DMS153 (cell line): ENCODE results near the gene MACROH2A2.

ENCODE experiments used
- DNase-seq: peaks from one replicate; lab custom pipeline; 2025; lab: John Stamatoyannopoulos, UW

Gene MACROH2A2

DNA sequence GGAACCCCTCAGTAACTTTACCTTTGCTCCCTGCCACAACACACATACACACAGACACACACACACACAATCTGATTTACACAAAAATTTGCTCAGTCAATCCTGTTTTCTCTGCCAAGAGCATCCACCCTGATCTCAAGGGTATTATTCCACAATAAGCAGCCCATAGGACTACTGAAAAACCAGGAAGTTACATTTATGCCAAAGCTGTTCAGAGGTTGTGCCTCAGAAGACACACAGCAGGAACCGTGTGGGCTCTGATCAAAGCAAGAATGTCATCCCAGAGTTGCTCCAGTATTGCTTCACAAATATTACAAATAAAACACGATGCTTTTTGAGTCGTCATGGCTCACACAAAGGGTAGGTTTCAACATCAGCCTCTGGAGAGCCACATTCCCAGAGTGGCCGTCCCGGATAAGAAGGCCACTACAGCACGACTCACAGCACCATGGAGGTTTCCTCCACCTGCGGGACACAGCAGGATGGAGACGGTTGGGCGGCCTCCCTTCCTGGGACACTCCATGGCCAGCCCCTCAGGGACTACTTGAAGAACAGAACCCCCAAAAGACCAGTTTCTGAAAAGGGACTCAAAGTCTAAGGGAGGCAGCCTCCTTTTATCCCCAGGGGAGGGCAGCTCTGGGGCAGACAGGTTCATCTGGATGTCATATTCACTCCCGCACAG lies 78.4 kb downstream of the MACROH2A2 start:
- DNase-seq, result no peak

DNA sequence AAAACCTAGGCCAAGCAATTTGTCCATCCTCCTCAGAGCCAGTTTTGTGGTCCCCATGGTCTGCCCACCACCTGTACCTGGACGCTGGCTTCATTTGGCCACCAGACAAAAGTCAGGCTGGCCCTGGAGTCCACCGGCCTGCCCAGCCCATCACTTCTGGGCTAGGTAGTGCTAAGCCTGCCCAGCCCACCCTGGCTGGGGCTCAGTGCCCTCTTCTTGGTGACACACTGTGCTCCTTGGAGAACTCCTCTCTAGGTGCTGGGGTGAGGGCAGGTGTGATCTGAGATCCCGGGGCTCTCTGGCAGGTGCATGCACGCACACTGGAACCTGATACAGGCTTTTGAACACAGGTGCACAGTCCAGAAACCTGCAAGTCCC lies 78.9 kb downstream of the MACROH2A2 start:
- no peak for DNase-seq

- no peak for DNase-seq
Measured at GRCh38 chr10:70132098-70133029, 79.7 kb downstream of the MACROH2A2 start, which contains the start of gene AIFM2. AIFM2 (minus strand) TSS chr10:70132825; CDS start chr10:70124084, 8,741 bp downstream.

GRCh38 chr10:70135046-70135445 lies 82.4 kb downstream of the MACROH2A2 start:
- no peak for DNase-seq

- DNase-seq, result no peak
Measured at GRCh38 chr10:70135684-70136083, 83.0 kb downstream of the MACROH2A2 start.

DNA sequence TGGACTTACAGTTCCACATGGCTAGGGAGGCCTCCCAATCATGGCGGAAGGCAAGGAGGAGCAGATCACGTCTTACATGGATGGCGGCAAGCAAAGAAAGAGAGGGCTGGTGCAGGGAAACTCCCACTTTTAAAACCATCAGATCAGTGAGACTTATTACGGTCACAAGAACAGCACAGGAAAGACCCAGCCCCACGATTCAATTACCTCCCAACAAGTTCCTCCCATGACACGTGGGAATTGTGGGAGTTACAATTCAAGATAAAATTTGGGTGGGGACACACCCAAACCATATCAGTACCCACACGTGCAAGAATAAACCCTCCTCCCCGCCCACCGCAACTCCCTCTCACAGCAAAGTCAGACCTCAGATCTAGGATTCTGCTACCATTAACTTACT lies 84.5 kb downstream of the MACROH2A2 start:
- DNase-seq, result no peak

DNA sequence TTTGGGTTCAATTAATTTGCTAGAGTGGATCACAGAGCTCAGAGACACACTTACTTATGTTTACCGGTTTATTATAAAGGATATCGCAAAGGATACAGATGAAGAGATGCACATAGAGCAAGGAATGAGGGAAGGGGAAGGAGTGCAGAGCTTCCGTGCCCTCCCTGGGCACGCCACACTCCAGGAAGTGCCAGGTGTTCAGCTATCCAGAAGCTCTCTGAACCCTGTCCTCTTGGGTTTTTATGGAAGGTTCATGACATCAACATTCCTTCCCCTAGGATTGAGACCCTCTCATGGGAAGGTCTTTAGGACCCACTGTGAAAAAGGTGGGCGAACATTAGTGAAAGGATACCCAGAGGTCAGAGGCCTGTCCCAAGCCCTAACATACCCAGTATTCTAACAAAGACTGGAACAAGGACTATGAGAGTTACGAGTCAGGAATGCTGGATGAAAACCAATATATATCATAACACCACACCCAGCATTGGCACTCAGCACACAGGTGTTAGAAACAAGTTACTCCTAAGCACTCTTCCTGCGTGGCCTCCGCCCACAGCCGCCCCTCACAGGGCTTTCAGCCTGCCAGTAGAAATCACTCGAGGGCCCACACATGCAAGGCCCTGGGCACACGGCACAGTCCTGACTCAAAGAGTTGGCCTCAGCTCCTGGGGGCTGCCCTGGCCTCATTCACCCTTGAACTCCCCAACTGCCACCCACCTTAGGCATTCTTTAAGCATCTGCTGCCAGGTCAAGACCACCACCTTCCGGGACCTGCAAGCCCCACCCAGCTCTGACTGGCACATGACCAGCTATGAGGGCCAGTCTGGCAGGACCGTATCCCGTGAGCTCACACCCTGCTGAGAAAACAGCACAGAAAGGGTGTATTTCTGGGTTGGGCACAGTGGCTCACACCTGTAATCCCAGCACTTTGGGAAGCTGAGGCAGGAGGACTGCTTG lies 85.6 kb downstream of the MACROH2A2 start:
- no peak for DNase-seq

DNA sequence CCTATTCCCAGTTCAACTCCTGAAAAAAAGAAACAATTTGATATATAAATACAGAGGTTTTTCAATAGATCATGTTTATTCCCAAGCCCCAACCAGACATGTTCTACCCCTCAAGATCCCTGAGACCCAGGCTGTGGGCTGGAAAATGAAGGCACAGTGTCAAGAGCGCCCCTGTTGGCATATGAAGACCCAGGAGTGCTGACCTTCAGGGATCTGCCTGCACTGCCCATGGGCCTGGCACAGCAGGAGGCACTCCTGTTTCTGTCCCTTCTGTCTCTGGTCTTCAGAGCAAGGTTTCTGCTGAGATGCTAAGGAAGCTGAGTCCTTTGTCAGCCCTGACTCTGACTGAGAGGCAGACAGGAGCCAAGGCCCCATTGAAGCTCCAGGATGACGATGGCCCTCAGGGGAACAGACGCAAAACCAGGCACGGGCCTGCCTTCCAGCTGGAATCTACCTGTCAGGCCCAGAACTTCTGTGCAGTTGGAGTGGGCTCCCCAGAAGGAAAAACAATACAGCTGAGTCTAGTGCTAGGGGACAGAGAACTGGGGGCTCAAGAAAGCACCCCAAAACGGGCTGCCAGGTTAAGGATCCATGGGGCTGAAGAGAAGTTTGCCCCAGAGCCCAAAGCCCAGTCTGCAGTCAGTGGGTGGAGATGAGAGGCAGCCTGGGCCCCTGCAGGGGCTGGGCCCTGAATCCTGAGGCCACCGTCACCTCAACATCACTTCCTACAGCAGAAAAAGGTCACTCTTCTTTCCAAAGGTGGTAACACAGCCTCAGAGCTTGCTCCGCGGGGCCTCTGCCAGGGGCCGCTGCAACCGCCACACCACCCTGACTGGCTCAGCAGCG lies 86.7 kb downstream of the MACROH2A2 start:
- no peak for DNase-seq

GRCh38 chr10:70139997-70140250 lies 87.3 kb downstream of the MACROH2A2 start:
- no peak for DNase-seq

GRCh38 chr10:70140297-70140696 lies 87.7 kb downstream of the MACROH2A2 start:
- DNase-seq, result no peak

- no peak for DNase-seq
Measured at GRCh38 chr10:70142555-70142954, 89.9 kb downstream of the MACROH2A2 start.

DNA sequence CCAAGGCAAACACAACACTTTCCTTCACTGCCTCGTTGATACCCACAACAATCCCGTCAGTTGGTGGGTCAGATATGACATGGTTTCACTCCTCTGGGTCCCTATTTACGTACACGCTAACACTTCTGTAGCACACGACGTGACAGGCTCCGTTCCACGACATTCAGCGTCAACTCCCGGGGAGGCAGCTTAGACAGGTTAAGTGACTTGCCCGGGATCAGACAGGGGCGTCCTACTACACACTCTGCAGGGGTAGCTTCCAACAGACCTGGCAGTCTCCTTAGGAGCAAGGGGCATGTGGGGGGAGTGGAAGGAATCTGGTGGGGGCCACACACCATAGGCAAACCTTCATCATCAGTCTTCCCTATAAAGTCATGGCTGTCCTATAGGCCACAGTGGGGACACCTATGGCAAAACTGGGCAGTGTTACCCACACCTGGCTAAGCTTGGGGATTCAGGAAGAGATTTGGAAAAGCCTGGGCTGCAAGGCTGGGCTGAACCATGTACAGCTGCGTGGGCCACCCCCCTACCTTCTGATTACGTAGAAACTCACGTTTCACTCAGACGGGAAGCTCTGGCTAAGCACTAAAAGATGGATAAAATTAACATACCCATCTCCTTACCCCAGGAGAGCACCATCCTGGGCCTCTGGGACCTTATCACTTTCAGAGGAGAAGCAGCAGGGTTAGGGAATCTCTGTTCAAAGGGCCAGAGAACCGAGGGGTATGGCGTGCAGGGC lies 91.9 kb downstream of the MACROH2A2 start:
- no peak for DNase-seq

GRCh38 chr10:70145166-70145665 lies 92.6 kb downstream of the MACROH2A2 start:
- no peak for DNase-seq

- DNase-seq, result no peak
Measured at GRCh38 chr10:70145666-70146488, 93.2 kb downstream of the MACROH2A2 start.

DNA sequence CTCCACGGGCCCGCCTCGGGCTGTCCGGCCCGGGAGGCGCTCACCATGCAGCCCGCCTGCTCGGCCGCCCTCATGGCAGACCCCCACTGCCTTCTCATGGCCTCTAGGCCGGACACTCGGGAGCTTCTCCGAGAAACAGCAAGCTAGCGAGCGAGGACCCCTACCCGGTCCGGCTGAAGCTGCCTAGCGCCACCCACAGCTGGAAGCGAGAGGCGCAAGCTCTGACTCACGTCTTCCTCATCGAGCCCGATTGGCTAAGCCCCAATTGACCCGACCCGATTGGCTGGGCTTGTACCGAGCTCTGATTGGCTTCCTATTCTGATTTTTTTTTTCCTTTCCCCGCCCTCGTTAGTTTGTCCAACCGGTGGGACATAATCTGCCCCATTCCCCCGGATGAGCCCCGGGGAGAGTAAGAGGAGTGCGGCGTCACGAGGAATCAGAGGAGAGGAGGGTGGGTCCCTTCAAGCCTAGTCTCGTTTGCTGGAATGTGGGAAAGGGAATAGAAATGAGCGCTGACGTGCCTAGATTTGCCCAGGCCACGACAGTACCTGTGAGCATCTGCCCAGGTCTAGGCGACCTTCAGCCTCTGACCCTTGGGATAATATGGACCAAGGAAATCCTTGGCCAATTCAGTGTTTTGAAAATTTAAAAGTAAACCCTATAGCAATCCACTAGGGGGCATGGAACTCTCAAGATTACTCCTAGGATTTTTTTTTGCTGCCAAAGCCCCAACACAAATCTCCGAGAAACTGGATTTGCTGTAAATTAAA lies 94.0 kb downstream of the MACROH2A2 start, which contains the start of gene TYSND1:
Gene TYSND1 (minus strand): TSS at position 212 of the 770 bp plus-strand sequence. CDS start 114 bp downstream, at position 98.
- peak; percentile 98 for DNase-seq

- DNase-seq, result no peak
Measured at GRCh38 chr10:70147259-70147625, 94.6 kb downstream of the MACROH2A2 start.

- DNase-seq, result no peak
Measured at GRCh38 chr10:70148516-70148915, 95.9 kb downstream of the MACROH2A2 start.

DNA sequence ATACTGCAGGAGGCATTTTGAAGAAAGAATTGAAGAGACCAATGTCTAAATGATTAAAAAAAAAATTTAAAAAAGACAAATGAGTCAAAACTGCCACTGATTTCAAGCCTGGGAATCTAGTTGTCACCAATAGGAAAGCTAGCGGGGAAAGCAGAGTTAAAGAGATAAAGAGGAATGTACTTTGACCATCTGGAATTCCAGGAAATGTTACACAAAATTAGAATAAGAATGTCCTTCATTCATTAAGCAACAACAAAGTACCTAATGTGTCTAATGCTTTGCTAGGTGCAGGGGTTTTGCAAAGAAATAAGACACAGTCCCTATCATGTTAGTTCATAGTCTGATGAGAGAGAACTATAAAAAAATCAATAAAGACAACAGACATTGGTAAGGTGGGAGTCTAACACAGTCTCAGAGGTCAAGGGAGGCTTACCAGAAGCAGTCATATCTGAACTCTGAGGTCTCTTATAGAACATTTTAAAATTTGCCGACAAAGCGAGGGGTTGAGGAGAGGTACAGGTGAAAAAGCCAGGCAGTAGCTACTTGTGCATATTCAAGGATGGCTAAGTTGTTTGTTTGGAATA lies 102.7 kb downstream of the MACROH2A2 start:
- no peak for DNase-seq
